ENCODE measurements around the gene ITIH1. TPM values are rescaled to one million over a fixed set of nuclear protein-coding genes. Genes with fewer than 3 reads are reported as not detected.

The ITIH1 gene
- total RNA-seq, 1 experiment from 2014 or later = not detected

GRCh38 chr3:52784931-52785590, 7.7 kb downstream of the ITIH1 start:
- DNase-seq (no peak), ATAC-seq (no peak)
- no TSS peak for BruUV-seq (replicated peaks)
- Histone ChIP-seq H3K4me2 (ENCODE audit: low read length) (no peak overlapping the region), H4K20me1 (ENCODE audit: low read length) (no peaks in the 10 kb centered on the region), H3F3A (ENCODE audit: low read length, unreplicated experiment) (no peaks in the 10 kb centered on the region), H2AFZ (ENCODE audit: low read length) (no peak overlapping the region), H3K79me2 (ENCODE audit: low read length) (no peaks in the 10 kb centered on the region), H3K9me3 (ENCODE audit: low read length) (no peaks in the 10 kb centered on the region), H3K9ac (ENCODE audit: low read length) (no peak overlapping the region), H3K27ac (ENCODE audit: low read length) (no peak overlapping the region), H3K9me2 (replicated peaks; ENCODE audit: low read length) (no peaks in the 10 kb centered on the region), H3K27me3 (ENCODE audit: low read length) (peaks cover 26% of the 10 kb centered on the region), H3K4me1 (ENCODE audit: insufficient read depth, low read length) (no peaks in the 10 kb centered on the region), H3K4me3 (ENCODE audit: low read length) (no peak overlapping the region), H3K36me3 (ENCODE audit: low read depth, low read length) (no peaks in the 10 kb centered on the region)
- intact Hi-C loops (cut with micrococcal nuclease) = no loop called here
- POLR2A ChIA-PET (ENCODE audit: unreplicated experiment) = no interaction called here
- no peak for TF ChIP-seq EZH2phosphoT487 (IDR thresholded peaks at IDR 0.05; ENCODE audit: borderline replicate concordance, low read length)
- TF ChIP-seq EZH2 (IDR thresholded peaks at IDR 0.05; ENCODE audit: low read length, unreplicated experiment) = no peak
- no peak for TF ChIP-seq CTCF (conservative IDR thresholded peaks at IDR 0.05; ENCODE audit: low read depth, low read length)
- CTCF ChIA-PET = no interaction called here

GRCh38 chr3:52786330-52787215, 9.2 kb downstream of the ITIH1 start:
- Histone ChIP-seq H4K20me1 (ENCODE audit: low read length) (no peaks in the 10 kb centered on the region), H3K4me1 (ENCODE audit: insufficient read depth, low read length) (no peaks in the 10 kb centered on the region), H3K36me3 (ENCODE audit: low read depth, low read length) (no peaks in the 10 kb centered on the region), H3K9me2 (replicated peaks; ENCODE audit: low read length) (no peaks in the 10 kb centered on the region), H3K4me3 (ENCODE audit: low read length) (no peak overlapping the region), H3K27me3 (ENCODE audit: low read length) (peaks cover 16% of the 10 kb centered on the region), H3K9ac (ENCODE audit: low read length) (no peak overlapping the region), H3K9me3 (ENCODE audit: low read length) (no peaks in the 10 kb centered on the region), H3K27ac (ENCODE audit: low read length) (no peak overlapping the region), H3K79me2 (ENCODE audit: low read length) (no peaks in the 10 kb centered on the region), H3K4me2 (ENCODE audit: low read length) (no peak overlapping the region), H2AFZ (ENCODE audit: low read length) (no peak overlapping the region), H3F3A (ENCODE audit: low read length, unreplicated experiment) (no peaks in the 10 kb centered on the region)
- ChIA-PET CTCF (no interaction called here), POLR2A (ENCODE audit: unreplicated experiment) (no interaction called here)
- TF ChIP-seq EZH2 (IDR thresholded peaks at IDR 0.05; ENCODE audit: low read length, unreplicated experiment) = no peak
- TF ChIP-seq EZH2phosphoT487 (IDR thresholded peaks at IDR 0.05; ENCODE audit: borderline replicate concordance, low read length) = no peak
- TF ChIP-seq CTCF (conservative IDR thresholded peaks at IDR 0.05; ENCODE audit: low read depth, low read length) = no peak
- intact Hi-C loops (cut with micrococcal nuclease) = no loop called here
- BruUV-seq (replicated peaks) = no TSS peak
- ATAC-seq = no peak
- DNase-seq = no peak

GRCh38 chr3:52787246-52787645, 9.8 kb downstream of the ITIH1 start:
- TF ChIP-seq EZH2 (IDR thresholded peaks at IDR 0.05; ENCODE audit: low read length, unreplicated experiment) (no peak), EZH2phosphoT487 (IDR thresholded peaks at IDR 0.05; ENCODE audit: borderline replicate concordance, low read length) (no peak), CTCF (conservative IDR thresholded peaks at IDR 0.05; ENCODE audit: low read depth, low read length) (no peak)
- Histone ChIP-seq H3K9me3 (ENCODE audit: low read length) (no peaks in the 10 kb centered on the region), H3K27me3 (ENCODE audit: low read length) (peaks cover 9% of the 10 kb centered on the region), H3K4me2 (ENCODE audit: low read length) (no peak overlapping the region), H3K4me3 (ENCODE audit: low read length) (no peak overlapping the region), H3K4me1 (ENCODE audit: insufficient read depth, low read length) (no peaks in the 10 kb centered on the region), H3K27ac (ENCODE audit: low read length) (no peak overlapping the region), H3F3A (ENCODE audit: low read length, unreplicated experiment) (no peaks in the 10 kb centered on the region), H3K9me2 (replicated peaks; ENCODE audit: low read length) (no peaks in the 10 kb centered on the region), H3K79me2 (ENCODE audit: low read length) (no peaks in the 10 kb centered on the region), H2AFZ (ENCODE audit: low read length) (no peak overlapping the region), H3K9ac (ENCODE audit: low read length) (no peak overlapping the region), H3K36me3 (ENCODE audit: low read depth, low read length) (no peaks in the 10 kb centered on the region), H4K20me1 (ENCODE audit: low read length) (no peaks in the 10 kb centered on the region)
- BruUV-seq (replicated peaks) = no TSS peak
- CTCF ChIA-PET = no interaction called here
- intact Hi-C loops (cut with micrococcal nuclease) = no loop called here
- ATAC-seq = no peak
- POLR2A ChIA-PET (ENCODE audit: unreplicated experiment) = no interaction called here
- DNase-seq = no peak

Measured in PC-3 (cell line).